Adrenal gland (tissue), 5 donors: Measurements from ENCODE around the gene PLK4.

ENCODE experiments used
- POLR2A ChIP-seq, 2 donors: fragments of 450-650 bp; IDR thresholded peaks; one replicate each; pipeline ENCODE4 v1.6.1; 2017; ENCODE audit warnings: antibody characterized with exemption in 2 of 2, mild to moderate bottlenecking in 2 of 2, moderate library complexity in 1 of 2
- TF ChIP-seq, protein P1 (sequence below), 6 experiments: fragments of 450-650 bp in 4 of 6; fragments of 200-600 bp in 2 of 6; sonication (generic) in 1 of 6; IDR thresholded peaks; 1 replicate in 5 of 6; 2 replicates in 1 of 6; pipeline versions ENCODE4 v1.5.1 to v1.8.0; 2016 to 2021; ENCODE audit warnings: antibody characterized with exemption in 6 of 6, mild to moderate bottlenecking in 2 of 6, moderate library complexity in 1 of 6
- donor health status: DM: no; HTN: no; CAD: no.

DNA sequence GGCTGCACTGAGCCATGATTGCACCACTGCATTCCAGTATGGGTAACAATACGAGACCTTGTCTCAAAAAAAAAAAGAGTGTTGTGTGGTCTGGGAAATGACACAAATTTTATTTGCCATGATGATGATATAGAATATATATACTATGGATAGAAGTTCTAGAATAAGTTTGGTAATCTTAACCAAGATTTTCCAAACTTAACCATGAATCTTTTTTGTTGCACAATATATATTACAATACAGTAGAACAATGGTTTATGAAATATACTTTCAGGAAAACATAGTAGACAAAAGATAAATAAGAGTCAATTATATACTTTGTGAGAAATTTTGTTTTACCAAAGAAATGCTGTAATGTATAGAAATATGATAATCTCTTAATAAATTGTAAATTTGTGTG, 49.5 kb downstream of the PLK4 start:
- TF ChIP-seq, protein P1, sequence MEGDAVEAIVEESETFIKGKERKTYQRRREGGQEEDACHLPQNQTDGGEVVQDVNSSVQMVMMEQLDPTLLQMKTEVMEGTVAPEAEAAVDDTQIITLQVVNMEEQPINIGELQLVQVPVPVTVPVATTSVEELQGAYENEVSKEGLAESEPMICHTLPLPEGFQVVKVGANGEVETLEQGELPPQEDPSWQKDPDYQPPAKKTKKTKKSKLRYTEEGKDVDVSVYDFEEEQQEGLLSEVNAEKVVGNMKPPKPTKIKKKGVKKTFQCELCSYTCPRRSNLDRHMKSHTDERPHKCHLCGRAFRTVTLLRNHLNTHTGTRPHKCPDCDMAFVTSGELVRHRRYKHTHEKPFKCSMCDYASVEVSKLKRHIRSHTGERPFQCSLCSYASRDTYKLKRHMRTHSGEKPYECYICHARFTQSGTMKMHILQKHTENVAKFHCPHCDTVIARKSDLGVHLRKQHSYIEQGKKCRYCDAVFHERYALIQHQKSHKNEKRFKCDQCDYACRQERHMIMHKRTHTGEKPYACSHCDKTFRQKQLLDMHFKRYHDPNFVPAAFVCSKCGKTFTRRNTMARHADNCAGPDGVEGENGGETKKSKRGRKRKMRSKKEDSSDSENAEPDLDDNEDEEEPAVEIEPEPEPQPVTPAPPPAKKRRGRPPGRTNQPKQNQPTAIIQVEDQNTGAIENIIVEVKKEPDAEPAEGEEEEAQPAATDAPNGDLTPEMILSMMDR (IDR thresholded peaks at IDR 0.05) = no peak
- no peak for TF ChIP-seq POLR2A (IDR thresholded peaks at IDR 0.05)
